ENCODE data around the gene TBC1D22A. TPM values are rescaled to one million over a fixed set of nuclear protein-coding genes. Genes with fewer than 3 reads are reported as not detected.

Gene TBC1D22A
- total and polyA plus RNA-seq, 4 donors = 4.1 to 12.4 (median 8.4) TPM

DNA sequence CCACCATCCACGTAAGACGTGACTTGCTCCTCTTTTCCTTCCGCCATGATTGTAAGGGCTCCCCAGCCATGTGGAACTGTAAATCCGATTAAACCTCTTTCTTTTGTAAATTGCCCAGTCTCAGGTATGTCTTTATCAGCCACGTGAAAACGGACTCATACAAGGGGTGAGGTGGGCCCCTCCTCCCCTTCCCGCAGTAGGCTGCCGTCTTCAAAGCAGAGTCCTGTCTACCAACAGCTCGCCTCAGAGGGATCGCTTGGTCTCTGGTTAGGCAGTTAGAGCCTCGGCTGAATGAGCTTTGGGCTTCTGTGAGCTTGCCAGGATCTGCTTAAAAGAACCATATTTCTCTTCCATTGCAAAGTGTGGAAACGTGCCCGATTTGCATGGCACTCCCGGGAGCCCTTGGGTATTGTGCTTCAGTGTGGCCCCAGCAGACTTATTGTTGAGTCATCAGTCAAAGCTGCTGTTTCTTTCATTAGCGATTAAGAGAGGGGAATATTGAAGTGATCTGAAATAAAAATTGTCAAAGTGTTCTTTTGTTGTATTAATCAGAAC is 338.3 kb downstream of the TBC1D22A start:
- WGBS = 96% methylated on average over 15 of the region's 15 CpGs
- H3K9me3 ChIP-seq (ENCODE audit: control insufficient read depth in 4 of 4, low read length in 3 of 4) = no peaks in the 10 kb centered on the region

More for the DNA sequence above, 338.3 kb downstream of the TBC1D22A start:
- Histone ChIP-seq H3K9ac (ENCODE audit: low read depth in 1 of 2, low read length in 2 of 2) (no peak overlapping the region), H3K27me3 (ENCODE audit: control insufficient read depth in 4 of 4, insufficient read depth in 4 of 4, low read length in 3 of 4) (no peaks in the 10 kb centered on the region), H3K36me3 (ENCODE audit: control insufficient read depth in 4 of 4, insufficient read depth in 3 of 4, low read depth in 1 of 4, low read length in 3 of 4) (peaks cover 0 to 4% (median 1%) of the 10 kb centered on the region in 4 donors), H3K4me3 (ENCODE audit: low read depth in 1 of 3, low read length in 3 of 3) (no peak overlapping the region), H3K4me1 (ENCODE audit: control insufficient read depth in 4 of 4, insufficient read depth in 4 of 4, low read length in 3 of 4) (no peaks in the 10 kb centered on the region), H3K27ac (ENCODE audit: low read depth in 1 of 2, low read length in 2 of 2) (no peak overlapping the region)
- no peak for DNase-seq (ENCODE audit: low spot score)
- TF ChIP-seq RXRA (IDR thresholded peaks at IDR 0.05) (no peak), SP1 (IDR thresholded peaks at IDR 0.05) (no peak), FOXA1 (IDR thresholded peaks at IDR 0.05) (no peak), NR2F2 (IDR thresholded peaks at IDR 0.05) (no peak), RAD21 (IDR thresholded peaks at IDR 0.05) (no peak), FOXA2 (IDR thresholded peaks at IDR 0.05) (no peak), HNF4A (conservative IDR thresholded peaks at IDR 0.05) (no peak), HNF4G (IDR thresholded peaks at IDR 0.05) (no peak)
- TF ChIP-seq, protein P1, sequence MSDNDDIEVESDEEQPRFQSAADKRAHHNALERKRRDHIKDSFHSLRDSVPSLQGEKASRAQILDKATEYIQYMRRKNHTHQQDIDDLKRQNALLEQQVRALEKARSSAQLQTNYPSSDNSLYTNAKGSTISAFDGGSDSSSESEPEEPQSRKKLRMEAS (IDR thresholded peaks at IDR 0.05) = no peak
- TF ChIP-seq, protein P2, sequence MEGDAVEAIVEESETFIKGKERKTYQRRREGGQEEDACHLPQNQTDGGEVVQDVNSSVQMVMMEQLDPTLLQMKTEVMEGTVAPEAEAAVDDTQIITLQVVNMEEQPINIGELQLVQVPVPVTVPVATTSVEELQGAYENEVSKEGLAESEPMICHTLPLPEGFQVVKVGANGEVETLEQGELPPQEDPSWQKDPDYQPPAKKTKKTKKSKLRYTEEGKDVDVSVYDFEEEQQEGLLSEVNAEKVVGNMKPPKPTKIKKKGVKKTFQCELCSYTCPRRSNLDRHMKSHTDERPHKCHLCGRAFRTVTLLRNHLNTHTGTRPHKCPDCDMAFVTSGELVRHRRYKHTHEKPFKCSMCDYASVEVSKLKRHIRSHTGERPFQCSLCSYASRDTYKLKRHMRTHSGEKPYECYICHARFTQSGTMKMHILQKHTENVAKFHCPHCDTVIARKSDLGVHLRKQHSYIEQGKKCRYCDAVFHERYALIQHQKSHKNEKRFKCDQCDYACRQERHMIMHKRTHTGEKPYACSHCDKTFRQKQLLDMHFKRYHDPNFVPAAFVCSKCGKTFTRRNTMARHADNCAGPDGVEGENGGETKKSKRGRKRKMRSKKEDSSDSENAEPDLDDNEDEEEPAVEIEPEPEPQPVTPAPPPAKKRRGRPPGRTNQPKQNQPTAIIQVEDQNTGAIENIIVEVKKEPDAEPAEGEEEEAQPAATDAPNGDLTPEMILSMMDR (IDR thresholded peaks at IDR 0.05; ENCODE audit: low read depth, low read length, missing input control) = no peak
- TF ChIP-seq, protein P3, sequence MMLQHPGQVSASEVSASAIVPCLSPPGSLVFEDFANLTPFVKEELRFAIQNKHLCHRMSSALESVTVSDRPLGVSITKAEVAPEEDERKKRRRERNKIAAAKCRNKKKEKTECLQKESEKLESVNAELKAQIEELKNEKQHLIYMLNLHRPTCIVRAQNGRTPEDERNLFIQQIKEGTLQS (IDR thresholded peaks at IDR 0.05) = no peak
- TF ChIP-seq, protein P4, sequence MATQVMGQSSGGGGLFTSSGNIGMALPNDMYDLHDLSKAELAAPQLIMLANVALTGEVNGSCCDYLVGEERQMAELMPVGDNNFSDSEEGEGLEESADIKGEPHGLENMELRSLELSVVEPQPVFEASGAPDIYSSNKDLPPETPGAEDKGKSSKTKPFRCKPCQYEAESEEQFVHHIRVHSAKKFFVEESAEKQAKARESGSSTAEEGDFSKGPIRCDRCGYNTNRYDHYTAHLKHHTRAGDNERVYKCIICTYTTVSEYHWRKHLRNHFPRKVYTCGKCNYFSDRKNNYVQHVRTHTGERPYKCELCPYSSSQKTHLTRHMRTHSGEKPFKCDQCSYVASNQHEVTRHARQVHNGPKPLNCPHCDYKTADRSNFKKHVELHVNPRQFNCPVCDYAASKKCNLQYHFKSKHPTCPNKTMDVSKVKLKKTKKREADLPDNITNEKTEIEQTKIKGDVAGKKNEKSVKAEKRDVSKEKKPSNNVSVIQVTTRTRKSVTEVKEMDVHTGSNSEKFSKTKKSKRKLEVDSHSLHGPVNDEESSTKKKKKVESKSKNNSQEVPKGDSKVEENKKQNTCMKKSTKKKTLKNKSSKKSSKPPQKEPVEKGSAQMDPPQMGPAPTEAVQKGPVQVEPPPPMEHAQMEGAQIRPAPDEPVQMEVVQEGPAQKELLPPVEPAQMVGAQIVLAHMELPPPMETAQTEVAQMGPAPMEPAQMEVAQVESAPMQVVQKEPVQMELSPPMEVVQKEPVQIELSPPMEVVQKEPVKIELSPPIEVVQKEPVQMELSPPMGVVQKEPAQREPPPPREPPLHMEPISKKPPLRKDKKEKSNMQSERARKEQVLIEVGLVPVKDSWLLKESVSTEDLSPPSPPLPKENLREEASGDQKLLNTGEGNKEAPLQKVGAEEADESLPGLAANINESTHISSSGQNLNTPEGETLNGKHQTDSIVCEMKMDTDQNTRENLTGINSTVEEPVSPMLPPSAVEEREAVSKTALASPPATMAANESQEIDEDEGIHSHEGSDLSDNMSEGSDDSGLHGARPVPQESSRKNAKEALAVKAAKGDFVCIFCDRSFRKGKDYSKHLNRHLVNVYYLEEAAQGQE (IDR thresholded peaks at IDR 0.05) = no peak
- TF ChIP-seq, protein P5, sequence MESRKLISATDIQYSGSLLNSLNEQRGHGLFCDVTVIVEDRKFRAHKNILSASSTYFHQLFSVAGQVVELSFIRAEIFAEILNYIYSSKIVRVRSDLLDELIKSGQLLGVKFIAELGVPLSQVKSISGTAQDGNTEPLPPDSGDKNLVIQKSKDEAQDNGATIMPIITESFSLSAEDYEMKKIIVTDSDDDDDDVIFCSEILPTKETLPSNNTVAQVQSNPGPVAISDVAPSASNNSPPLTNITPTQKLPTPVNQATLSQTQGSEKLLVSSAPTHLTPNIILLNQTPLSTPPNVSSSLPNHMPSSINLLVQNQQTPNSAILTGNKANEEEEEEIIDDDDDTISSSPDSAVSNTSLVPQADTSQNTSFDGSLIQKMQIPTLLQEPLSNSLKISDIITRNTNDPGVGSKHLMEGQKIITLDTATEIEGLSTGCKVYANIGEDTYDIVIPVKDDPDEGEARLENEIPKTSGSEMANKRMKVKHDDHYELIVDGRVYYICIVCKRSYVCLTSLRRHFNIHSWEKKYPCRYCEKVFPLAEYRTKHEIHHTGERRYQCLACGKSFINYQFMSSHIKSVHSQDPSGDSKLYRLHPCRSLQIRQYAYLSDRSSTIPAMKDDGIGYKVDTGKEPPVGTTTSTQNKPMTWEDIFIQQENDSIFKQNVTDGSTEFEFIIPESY (IDR thresholded peaks at IDR 0.05) = no peak
